SK-N-SH (cell line): ENCODE results near the gene ELN. TPM values are rescaled to one million over a fixed set of nuclear protein-coding genes. Genes with fewer than 3 reads are reported as not detected.

ENCODE experiments used
- CTCF ChIA-PET: fragments of 300-600, 350-600 bp; formaldehyde crosslinking; extraction: SDS; loops from one replicate; lab custom pipeline; 2021; lab: Yijun Ruan, JAX
- POLR2A ChIA-PET: fragments of 350-600 bp; sonication (Branson Sonifier 250); formaldehyde crosslinking; extraction: SDS; loops from one replicate; lab custom pipeline; 2020; ENCODE audit warnings: antibody characterized with exemption, inconsistent platforms; lab: Yijun Ruan, JAX
- DNase-seq: peaks from one replicate; pipeline ENCODE4 v3.0.0; 2012
- H2AFZ ChIP-seq: fragments of 200-600 bp; sonication (generic); 2 replicates; pipeline ENCODE4 v1.8.1; 2016; ENCODE audit warnings: antibody characterized with exemption, mild to moderate bottlenecking, low read depth
- H3F3A ChIP-seq: fragments of 200-600 bp; sonication (generic); replicated peaks from 2 replicates; pipeline ENCODE3; 2016; ENCODE audit warnings: antibody characterized with exemption, mild to moderate bottlenecking; ENCODE audit not compliant: insufficient read depth
- H3K27ac ChIP-seq, 2 experiments: fragments of 200-500 bp in 1 of 2; fragments of 200-600 bp in 1 of 2; sonication (Bioruptor generic) in 1 of 2; sonication (generic), shearing (Covaris generic) in 1 of 2; 2 replicates each; pipeline versions ENCODE4 v1.5.1 to v1.6.1; 2014 to 2016; ENCODE audit warnings: low read depth in 2 of 2, inconsistent platforms in 1 of 2, low read length in 1 of 2, mild to moderate bottlenecking in 1 of 2, mixed read lengths in 1 of 2
- H3K27me3 ChIP-seq: fragments of 200-600 bp; sonication (generic), shearing (Covaris generic); 2 replicates; pipeline ENCODE4 v1.6.1; 2016; ENCODE audit warnings: mixed run types; ENCODE audit not compliant: insufficient read depth
- H3K36me3 ChIP-seq, 2 experiments: fragments of 200-500 bp in 1 of 2; fragments of 200-600 bp in 1 of 2; sonication (Bioruptor generic) in 1 of 2; sonication (generic) in 1 of 2; replicated peaks in 1 of 2; 2 replicates each; pipeline versions ENCODE3 to v1.5.1; 2014 to 2016; ENCODE audit warnings: low read length in 1 of 2, mild to moderate bottlenecking in 1 of 2; ENCODE audit not compliant: insufficient read depth in 2 of 2, control insufficient read depth in 1 of 2
- H3K4me1 ChIP-seq, 2 experiments: fragments of 200-500 bp in 1 of 2; fragments of 200-600 bp in 1 of 2; sonication (Bioruptor generic) in 1 of 2; sonication (generic), shearing (Covaris generic) in 1 of 2; 2 replicates each; pipeline versions ENCODE4 v1.5.1 to v1.6.1; 2014 to 2016; ENCODE audit warnings: low read depth in 1 of 2, low read length in 1 of 2, mixed run types in 1 of 2; ENCODE audit not compliant: insufficient read depth in 2 of 2, control insufficient read depth in 1 of 2
- H3K4me2 ChIP-seq: fragments of 200-600 bp; sonication (generic), shearing (Covaris generic); 2 replicates; pipeline ENCODE4 v1.6.1; 2017; ENCODE audit warnings: mixed run types
- H3K4me3 ChIP-seq, 2 experiments: fragments of 200-500 bp in 1 of 2; fragments of 200-600 bp in 1 of 2; sonication (Bioruptor generic) in 1 of 2; sonication (generic), shearing (Covaris generic) in 1 of 2; 2 replicates each; pipeline versions ENCODE4 v1.5.1 to v1.8.1; 2014 to 2016; ENCODE audit warnings: low read depth in 2 of 2, inconsistent platforms in 1 of 2, low read length in 1 of 2, mild to moderate bottlenecking in 1 of 2, mixed read lengths in 1 of 2, moderate library complexity in 1 of 2
- H3K79me2 ChIP-seq: fragments of 200-600 bp; sonication (generic); 2 replicates; pipeline ENCODE4 v1.8.1; 2017; ENCODE audit warnings: mild to moderate bottlenecking; ENCODE audit not compliant: insufficient read depth
- H3K9ac ChIP-seq: fragments of 200-600 bp; sonication (generic); 2 replicates; pipeline ENCODE4 v1.6.1; 2017; ENCODE audit warnings: mixed run types
- H3K9me2 ChIP-seq: fragments of 200-600 bp; sonication (generic); 2 replicates; pipeline ENCODE4 v1.6.1; 2017; ENCODE audit warnings: mixed run types
- H3K9me3 ChIP-seq: fragments of 200-600 bp; sonication (generic); 2 replicates; pipeline ENCODE4 v1.6.1; 2017; ENCODE audit warnings: mixed run types, mild to moderate bottlenecking, moderate library complexity
- H4K20me1 ChIP-seq: fragments of 200-600 bp; sonication (generic); 2 replicates; pipeline ENCODE4 v1.6.1; 2017; ENCODE audit warnings: mild to moderate bottlenecking, mixed run types; ENCODE audit not compliant: insufficient read depth
- CTCF ChIP-seq: fragments of 200-600 bp; sonication (generic); IDR thresholded peaks from 2 replicates; pipeline ENCODE4 v1.6.1; 2017; ENCODE audit warnings: antibody characterized with exemption, mild to moderate bottlenecking, moderate library complexity
- EP300 ChIP-seq, 2 experiments: IDR thresholded peaks; 2 replicates each; pipeline versions ENCODE4 v1.4.0 to v1.6.1; 2012; ENCODE audit warnings: borderline replicate concordance in 1 of 2, low read depth in 1 of 2, low read length in 1 of 2
- FOXJ3 ChIP-seq: sonication (generic); formaldehyde crosslinking; IDR thresholded peaks from 2 replicates; pipeline ENCODE4 v1.5.1; 2020; ENCODE audit warnings: mild to moderate bottlenecking, missing genetic modification reagents
- IRF3 ChIP-seq: fragments of 150-350 bp; IDR thresholded peaks from 2 replicates; pipeline ENCODE4 v1.6.1; 2016; ENCODE audit warnings: mild to moderate bottlenecking, low read depth, low read length
- POLR2AphosphoS5 ChIP-seq: IDR thresholded peaks from 2 replicates; pipeline ENCODE4 v1.6.1; 2012; ENCODE audit warnings: low read depth, low read length
- RAD21 ChIP-seq: IDR thresholded peaks from 2 replicates; pipeline ENCODE4 v1.6.1; 2012; ENCODE audit warnings: mild to moderate bottlenecking, low read length
- REST ChIP-seq: IDR thresholded peaks from 2 replicates; pipeline ENCODE4 v1.6.1; 2012; ENCODE audit warnings: mild to moderate bottlenecking, low read depth, low read length, moderate library complexity
- SIN3A ChIP-seq: IDR thresholded peaks from 2 replicates; pipeline ENCODE4 v1.6.1; 2012; ENCODE audit warnings: low read depth, mild to moderate bottlenecking, low read length, moderate library complexity, borderline replicate concordance
- TCF12 ChIP-seq: IDR thresholded peaks from 2 replicates; pipeline ENCODE4 v1.4.0; 2012
- WGBS: methylation state at CpG from one replicate; pipeline ENCODE4 v1.1.6; 2017; ENCODE audit warnings: low lambda C conversion rate; 5-methylcytosine and 5-hydroxymethylcytosine counted together
- polyA plus RNA-seq, 3 experiments: library from polyadenylated mRNA; depleted of rRNA; stranded (reverse); fragments of >200 nt; gene quantifications; 2 replicates each; pipeline ENCODE4 v1.2.3, GENCODE V29; 2012

Gene ELN
- polyA plus RNA-seq, 1 of the 3 experiments (the other 2 are of a cell fraction): 12.5 TPM

- no peak overlapping the region for H3K4me3 ChIP-seq
- POLR2A ChIA-PET: interaction anchor here (1.6 kb wide), 1 partner anchor 13 kb away, joined by 4 read pairs; no protein-coding TSS in a partner anchor
- no peaks in the 10 kb centered on the region for H4K20me1 ChIP-seq
- H3K9me3 ChIP-seq: no peaks in the 10 kb centered on the region
- 90% methylated on average over 6 of the region's 11 CpGs for WGBS
- H3K9ac ChIP-seq: no peak overlapping the region
- H2AFZ ChIP-seq: no peak overlapping the region
- no peaks in the 10 kb centered on the region for H3K27me3 ChIP-seq
- H3K79me2 ChIP-seq: no peaks in the 10 kb centered on the region
- peaks cover 17 to 70% of the 10 kb centered on the region in 2 experiments for H3K4me1 ChIP-seq
- H3F3A ChIP-seq: peaks cover 11% of the 10 kb centered on the region
- H3K36me3 ChIP-seq: no peaks in the 10 kb centered on the region
- TF ChIP-seq RAD21 (no peak), REST (no peak), POLR2AphosphoS5 (no peak), EP300 (IDR thresholded peaks at IDR 0.05; ENCODE audit: borderline replicate concordance in 1 of 2, low read depth in 1 of 2, low read length in 1 of 2) (no peak), FOXJ3 (CRISPR knock-in tag) (no peak), IRF3 (no peak), SIN3A (no peak), CTCF (no peak), TCF12 (no peak)
- no peak overlapping the region for H3K4me2 ChIP-seq
- CTCF ChIA-PET: interaction anchor here (0.7 to 12.6 kb wide), 4 partner anchors 13 to 433 kb away, joined by 3 to 107 read pairs (median 6); partner anchors contain the start of gene ELN
- H3K27ac ChIP-seq: peak overlapping the region in 1 of 2 experiments; percentile 99; a peak in 2 of 4 replicates
- H3K9me2 ChIP-seq: no peaks in the 10 kb centered on the region
- DNase-seq: no peak
Measured at GRCh38 chr7:74039337-74039736, 11.4 kb downstream of the ELN start.
